HG03064 (cell line): Measurements from ENCODE around the gene MRPL12.

ENCODE experiments used
- ATAC-seq: cut with Tn5 transposase; IDR thresholded peaks from one replicate; pipeline ENCODE4 v1.9.1; 2021; ENCODE audit warnings: low read depth; ENCODE audit not compliant: unreplicated experiment

Gene MRPL12

GRCh38 chr17:81681672-81682071 is 21.5 kb upstream of the MRPL12 start:
- ATAC-seq = no peak

GRCh38 chr17:81682565-81683207 is 20.5 kb upstream of the MRPL12 start:
- no peak for ATAC-seq

GRCh38 chr17:81683208-81683583 is 20.0 kb upstream of the MRPL12 start:
- ATAC-seq = peak; percentile 7

GRCh38 chr17:81683584-81684441 is 19.4 kb upstream of the MRPL12 start, which contains the start of the genes ARL16 and HGS:
ARL16 (minus strand) TSS chr17:81683797; CDS start chr17:81683753, 44 bp downstream.
HGS (plus strand) TSS chr17:81684011; CDS start chr17:81684067, 56 bp downstream.
- ATAC-seq = peak; percentile 72

- no peak for ATAC-seq
These were observed 18.7 kb upstream of the MRPL12 start for GRCh38 chr17:81684442-81684911.

GRCh38 chr17:81685108-81685507 is 18.1 kb upstream of the MRPL12 start:
- ATAC-seq = no peak

- ATAC-seq = no peak
These were observed 16.6 kb upstream of the MRPL12 start for GRCh38 chr17:81686614-81687013.

GRCh38 chr17:81687770-81688541 is 15.2 kb upstream of the MRPL12 start:
- ATAC-seq = no peak

- ATAC-seq = no peak
These were observed 14.6 kb upstream of the MRPL12 start for GRCh38 chr17:81688616-81689015.

GRCh38 chr17:81690066-81690465 is 13.1 kb upstream of the MRPL12 start:
- no peak for ATAC-seq

GRCh38 chr17:81690549-81690948 is 12.6 kb upstream of the MRPL12 start:
- ATAC-seq = no peak

- ATAC-seq = no peak
These were observed 12.0 kb upstream of the MRPL12 start for GRCh38 chr17:81691196-81691595.

GRCh38 chr17:81691608-81692007 is 11.6 kb upstream of the MRPL12 start:
- no peak for ATAC-seq

GRCh38 chr17:81693509-81694210 is 9.5 kb upstream of the MRPL12 start:
- ATAC-seq = no peak

GRCh38 chr17:81694810-81695209 is 8.4 kb upstream of the MRPL12 start:
- no peak for ATAC-seq

GRCh38 chr17:81695211-81695610 is 8.0 kb upstream of the MRPL12 start:
- no peak for ATAC-seq

GRCh38 chr17:81695801-81696200 is 7.4 kb upstream of the MRPL12 start:
- ATAC-seq = no peak

GRCh38 chr17:81696218-81696941 is 6.8 kb upstream of the MRPL12 start:
- ATAC-seq = no peak

- no peak for ATAC-seq
These were observed 5.7 kb upstream of the MRPL12 start for GRCh38 chr17:81697261-81698044.
